NT2/D1 (cell line): Measurements from ENCODE around the gene SYNC.

Experiments
- SUZ12 ChIP-seq: IDR thresholded peaks from 2 replicates; pipeline ENCODE4 v1.6.1; 2011; ENCODE audit not compliant: insufficient read length, insufficient read depth; ENCODE audit errors: extremely low read depth
- YY1 ChIP-seq: IDR thresholded peaks from 2 replicates; pipeline ENCODE4 v1.6.1; 2011; ENCODE audit not compliant: insufficient read length, insufficient read depth
- ZNF274 ChIP-seq: IDR thresholded peaks from 2 replicates; pipeline ENCODE4 v1.6.1; 2011; ENCODE audit warnings: mild to moderate bottlenecking, low read depth, low read length

GRCh38 chr1:32727876-32728275, 25.3 kb upstream of the SYNC start:
- no peak for TF ChIP-seq ZNF274
- TF ChIP-seq YY1: no peak
- TF ChIP-seq SUZ12: no peak
